Measurements from ENCODE around the gene DHRS12. TPM values are rescaled to one million over a fixed set of nuclear protein-coding genes. Genes with fewer than 3 reads are reported as not detected.

DHRS12 gene
- total RNA-seq, 1 experiment from 2014 or later = 10.2 TPM

- no peak for DNase-seq (ENCODE audit: low spot score)
- POLR2A ChIA-PET = no interaction called here
- peak; percentile 13 for ATAC-seq
- H3K27ac Mint-ChIP-seq = no peak overlapping the region
- H3K9me3 Mint-ChIP-seq = no peaks in the 10 kb centered on the region
- H3K4me3 Mint-ChIP-seq = no peak overlapping the region
- no peaks in the 10 kb centered on the region for H3K36me3 Mint-ChIP-seq
- H3K4me1 Mint-ChIP-seq = peaks cover 43% of the 10 kb centered on the region
- 0 out of 2 replicates have a peak, but pooled peaks have one; percentile 30 for TF ChIP-seq NFE2L1 (CRISPR knock-in tag; IDR thresholded peaks at IDR 0.05)
- no peak for TF ChIP-seq ZNF263 (CRISPR knock-in tag; IDR thresholded peaks at IDR 0.05; ENCODE audit: low read depth)
- CTCF ChIA-PET = interaction anchor here (1.0 to 1.2 kb wide), 3 partner anchors 12 to 309 kb away, joined by 3 to 4 read pairs (median 4); no protein-coding TSS in a partner anchor
- H3K27me3 Mint-ChIP-seq (ENCODE audit: low read depth) = peaks cover 10% of the 10 kb centered on the region; the same call in 1 of the 2 replicates
Observed at GRCh38 chr13:51818781-51819511, 15.0 kb upstream of the DHRS12 start.

GRCh38 chr13:51818276-51818675, 14.3 kb upstream of the DHRS12 start:
- ChIA-PET CTCF (interaction anchor here (1.0 to 1.2 kb wide), 4 partner anchors 14 to 310 kb away, joined by 3 to 4 read pairs (median 4); partner anchors contain the start of genes NEK5 and TMEM272), POLR2A (no interaction called here)
- Mint-ChIP-seq H3K9me3 (no peaks in the 10 kb centered on the region), H3K4me1 (peaks cover 43% of the 10 kb centered on the region), H3K27me3 (ENCODE audit: low read depth) (peaks cover 10% of the 10 kb centered on the region; the same call in 1 of the 2 replicates), H3K4me3 (no peak overlapping the region), H3K27ac (no peak overlapping the region), H3K36me3 (no peaks in the 10 kb centered on the region)
- no peak for ATAC-seq
- TF ChIP-seq RORB (CRISPR knock-in tag; IDR thresholded peaks at IDR 0.05) (no peak), GTF2I (CRISPR knock-in tag; conservative IDR thresholded peaks at IDR 0.05) (no peak), NFYB (CRISPR knock-in tag; conservative IDR thresholded peaks at IDR 0.05; ENCODE audit: low read depth) (no peak)
- TF ChIP-seq, protein P1, sequence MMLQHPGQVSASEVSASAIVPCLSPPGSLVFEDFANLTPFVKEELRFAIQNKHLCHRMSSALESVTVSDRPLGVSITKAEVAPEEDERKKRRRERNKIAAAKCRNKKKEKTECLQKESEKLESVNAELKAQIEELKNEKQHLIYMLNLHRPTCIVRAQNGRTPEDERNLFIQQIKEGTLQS (CRISPR knock-in tag; conservative IDR thresholded peaks at IDR 0.05) = no peak
- DNase-seq (ENCODE audit: low spot score) = no peak

GRCh38 chr13:51817717-51818116, 13.8 kb upstream of the DHRS12 start:
- H3K4me3 Mint-ChIP-seq = no peak overlapping the region
- CTCF ChIA-PET = interaction anchor here (1.0 to 1.2 kb wide), 3 partner anchors 14 to 311 kb away, joined by 3 to 4 read pairs (median 3); partner anchors contain the start of genes NEK5 and TMEM272
- POLR2A ChIA-PET = no interaction called here
- no peak for TF ChIP-seq FOXP4 (CRISPR knock-in tag; IDR thresholded peaks at IDR 0.05)
- TF ChIP-seq E2F5 (CRISPR knock-in tag; IDR thresholded peaks at IDR 0.05) = no peak
- no peak for TF ChIP-seq GABPB1 (CRISPR knock-in tag; IDR thresholded peaks at IDR 0.05)
- TF ChIP-seq ZNF396 (CRISPR knock-in tag; IDR thresholded peaks at IDR 0.05; ENCODE audit: borderline replicate concordance) = no peak
- TF ChIP-seq ARID4B (CRISPR knock-in tag; IDR thresholded peaks at IDR 0.05; ENCODE audit: borderline replicate concordance) = no peak
- TF ChIP-seq SP1 (CRISPR knock-in tag; conservative IDR thresholded peaks at IDR 0.05) = no peak
- TF ChIP-seq IRF2 (CRISPR knock-in tag; IDR thresholded peaks at IDR 0.05; ENCODE audit: borderline replicate concordance, low read depth) = no peak
- TF ChIP-seq, protein P2, sequence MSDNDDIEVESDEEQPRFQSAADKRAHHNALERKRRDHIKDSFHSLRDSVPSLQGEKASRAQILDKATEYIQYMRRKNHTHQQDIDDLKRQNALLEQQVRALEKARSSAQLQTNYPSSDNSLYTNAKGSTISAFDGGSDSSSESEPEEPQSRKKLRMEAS (CRISPR knock-in tag; IDR thresholded peaks at IDR 0.05) = no peak
- TF ChIP-seq, protein P3, sequence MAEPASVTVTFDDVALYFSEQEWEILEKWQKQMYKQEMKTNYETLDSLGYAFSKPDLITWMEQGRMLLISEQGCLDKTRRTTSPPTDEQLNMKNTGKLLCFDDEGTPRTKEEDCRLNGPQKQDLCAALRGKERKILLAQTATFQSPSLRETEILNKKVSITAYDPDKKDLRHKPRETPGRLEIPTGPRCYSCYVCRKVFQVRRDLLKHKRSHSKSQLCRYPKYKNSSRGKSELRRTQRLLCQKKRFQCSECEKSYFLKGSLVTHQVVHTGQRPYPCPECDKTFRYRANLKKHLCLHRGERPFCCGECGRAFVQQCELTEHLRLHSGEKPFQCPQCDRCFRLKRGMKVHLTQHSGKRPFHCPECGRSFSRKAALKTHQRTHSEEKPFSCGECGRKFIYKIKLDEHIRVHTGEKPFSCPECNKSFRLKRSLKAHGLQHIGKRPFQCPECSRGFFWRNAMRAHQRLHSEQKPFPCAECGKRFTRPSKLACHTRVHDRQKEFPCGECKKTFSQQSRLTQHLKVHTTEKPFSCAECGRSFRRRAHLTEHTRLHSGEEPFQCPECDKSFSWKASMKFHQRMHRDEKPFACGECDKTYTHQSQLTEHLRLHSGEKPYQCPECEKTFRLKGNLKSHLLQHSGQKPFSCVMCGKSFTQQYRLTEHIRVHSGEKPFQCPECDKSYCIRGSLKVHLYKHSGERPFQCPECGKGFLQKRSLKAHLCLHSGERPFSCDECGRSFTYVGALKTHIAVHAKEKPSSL (CRISPR knock-in tag; conservative IDR thresholded peaks at IDR 0.05) = no peak
- TF ChIP-seq ERG (CRISPR knock-in tag; IDR thresholded peaks at IDR 0.05) = no peak
- DNase-seq (ENCODE audit: low spot score) = no peak
- no peak for ATAC-seq
- peaks cover 10% of the 10 kb centered on the region; the same call in 1 of the 2 replicates for H3K27me3 Mint-ChIP-seq (ENCODE audit: low read depth)
- peaks cover 43% of the 10 kb centered on the region for H3K4me1 Mint-ChIP-seq
- H3K36me3 Mint-ChIP-seq = no peaks in the 10 kb centered on the region
- no peak overlapping the region for H3K27ac Mint-ChIP-seq
- no peaks in the 10 kb centered on the region for H3K9me3 Mint-ChIP-seq

Measured in WTC11 (cell line).